Parathyroid adenoma (tissue), 2 donors: ENCODE data around the gene SAPCD2.

Source experiments
- H2AFZ ChIP-seq: fragments of 300-600 bp; sonication (generic); one replicate; pipeline ENCODE4 v1.7.0; 2017; ENCODE audit warnings: antibody characterized with exemption, mild to moderate bottlenecking
- H3K27ac ChIP-seq: fragments of 300-600 bp; sonication (generic); one replicate; pipeline ENCODE4 v1.7.0; 2017
- H3K27me3 ChIP-seq: fragments of 300-600 bp; sonication (generic); one replicate; pipeline ENCODE4 v1.7.0; 2017; ENCODE audit warnings: low read length; ENCODE audit not compliant: control insufficient read depth, insufficient read depth
- H3K36me3 ChIP-seq: fragments of 300-600 bp; sonication (generic); one replicate; pipeline ENCODE4 v1.7.0; 2017; ENCODE audit warnings: low read length; ENCODE audit not compliant: control insufficient read depth, insufficient read depth
- H3K4me1 ChIP-seq: fragments of 300-600 bp; sonication (generic); one replicate; pipeline ENCODE4 v1.7.0; 2017; ENCODE audit warnings: control low read depth
- H3K4me2 ChIP-seq: fragments of 300-600 bp; sonication (generic); one replicate; pipeline ENCODE4 v1.7.0; 2017; ENCODE audit warnings: low read length
- H3K4me3 ChIP-seq: fragments of 300-600 bp; sonication (generic); one replicate; pipeline ENCODE4 v1.7.0; 2017; ENCODE audit warnings: low read depth, low read length
- H3K79me2 ChIP-seq: fragments of 300-600 bp; sonication (generic); one replicate; pipeline ENCODE4 v1.7.0; 2017; ENCODE audit warnings: control low read depth
- H3K9ac ChIP-seq: fragments of 300-600 bp; sonication (generic); one replicate; pipeline ENCODE4 v1.7.0; 2017; ENCODE audit warnings: mild to moderate bottlenecking
- H3K9me3 ChIP-seq: fragments of 300-600 bp; sonication (generic); one replicate; pipeline ENCODE4 v1.7.0; 2017; ENCODE audit warnings: low read length; ENCODE audit not compliant: control insufficient read depth
- TF ChIP-seq, protein P1 (sequence below): fragments of 300-600 bp; sonication (generic); IDR thresholded peaks from one replicate; pipeline ENCODE4 v1.7.0; 2017; ENCODE audit warnings: antibody characterized with exemption, mild to moderate bottlenecking
- donor health status: primary hyperparathyroidism.

The SAPCD2 gene

DNA sequence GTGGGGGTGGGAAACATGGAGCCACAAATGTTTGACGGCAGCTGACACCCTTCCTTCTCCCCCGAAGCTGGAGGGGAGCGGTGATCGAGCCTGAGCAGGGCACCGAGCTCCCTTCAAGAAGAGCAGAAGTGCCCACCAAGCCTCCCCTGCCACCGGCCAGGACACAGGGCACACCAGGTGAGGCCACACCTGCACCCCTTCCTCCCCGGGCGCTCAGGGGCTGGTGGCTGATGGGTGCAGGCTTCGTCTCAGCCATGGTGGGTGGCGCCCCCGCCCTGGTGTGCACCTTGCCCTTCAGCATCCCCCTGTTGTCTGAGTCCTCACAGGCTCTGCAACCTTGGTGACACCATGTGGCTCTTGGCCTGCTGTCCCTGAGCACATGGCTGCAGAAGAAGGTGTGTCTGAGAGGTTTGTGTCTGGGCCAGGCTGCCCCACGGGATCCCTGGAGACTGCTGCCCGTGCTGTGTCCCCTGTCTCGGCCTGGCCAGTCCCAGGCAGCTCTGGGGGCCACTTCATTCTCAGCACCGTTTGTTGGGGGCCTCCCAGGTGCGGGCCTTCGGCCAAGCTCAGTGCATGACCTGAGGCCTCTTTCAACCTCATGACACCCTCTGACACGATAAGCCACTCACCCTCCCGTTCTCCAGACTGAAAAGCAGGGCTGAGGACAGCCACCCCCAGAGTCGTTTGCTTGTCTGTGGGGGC, 27.6 kb upstream of the SAPCD2 start:
- no peaks in the 10 kb centered on the region for H3K36me3 ChIP-seq
- TF ChIP-seq, protein P1, sequence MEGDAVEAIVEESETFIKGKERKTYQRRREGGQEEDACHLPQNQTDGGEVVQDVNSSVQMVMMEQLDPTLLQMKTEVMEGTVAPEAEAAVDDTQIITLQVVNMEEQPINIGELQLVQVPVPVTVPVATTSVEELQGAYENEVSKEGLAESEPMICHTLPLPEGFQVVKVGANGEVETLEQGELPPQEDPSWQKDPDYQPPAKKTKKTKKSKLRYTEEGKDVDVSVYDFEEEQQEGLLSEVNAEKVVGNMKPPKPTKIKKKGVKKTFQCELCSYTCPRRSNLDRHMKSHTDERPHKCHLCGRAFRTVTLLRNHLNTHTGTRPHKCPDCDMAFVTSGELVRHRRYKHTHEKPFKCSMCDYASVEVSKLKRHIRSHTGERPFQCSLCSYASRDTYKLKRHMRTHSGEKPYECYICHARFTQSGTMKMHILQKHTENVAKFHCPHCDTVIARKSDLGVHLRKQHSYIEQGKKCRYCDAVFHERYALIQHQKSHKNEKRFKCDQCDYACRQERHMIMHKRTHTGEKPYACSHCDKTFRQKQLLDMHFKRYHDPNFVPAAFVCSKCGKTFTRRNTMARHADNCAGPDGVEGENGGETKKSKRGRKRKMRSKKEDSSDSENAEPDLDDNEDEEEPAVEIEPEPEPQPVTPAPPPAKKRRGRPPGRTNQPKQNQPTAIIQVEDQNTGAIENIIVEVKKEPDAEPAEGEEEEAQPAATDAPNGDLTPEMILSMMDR, result no peak
- H3K4me2 ChIP-seq, result no peak overlapping the region
- H3K27me3 ChIP-seq, result no peaks in the 10 kb centered on the region
- H3K27ac ChIP-seq, result no peak overlapping the region
- no peaks in the 10 kb centered on the region for H3K4me1 ChIP-seq
- no peak overlapping the region for H3K9ac ChIP-seq
- H3K9me3 ChIP-seq, result no peaks in the 10 kb centered on the region
- H2AFZ ChIP-seq, result no peak overlapping the region
- no peak overlapping the region for H3K4me3 ChIP-seq
- H3K79me2 ChIP-seq, result no peaks in the 10 kb centered on the region

- H3K27ac ChIP-seq, result no peak overlapping the region
- H3K4me3 ChIP-seq, result no peak overlapping the region
- H3K9ac ChIP-seq, result no peak overlapping the region
- H3K79me2 ChIP-seq, result no peaks in the 10 kb centered on the region
- H3K36me3 ChIP-seq, result no peaks in the 10 kb centered on the region
- no peak overlapping the region for H3K4me2 ChIP-seq
- no peaks in the 10 kb centered on the region for H3K9me3 ChIP-seq
- TF ChIP-seq, protein P1, result no peak
- no peak overlapping the region for H2AFZ ChIP-seq
- H3K4me1 ChIP-seq, result no peaks in the 10 kb centered on the region
- H3K27me3 ChIP-seq, result no peaks in the 10 kb centered on the region
Measured at GRCh38 chr9:137096785-137097546, 26.6 kb upstream of the SAPCD2 start.

GRCh38 chr9:137095664-137096517, 25.5 kb upstream of the SAPCD2 start:
- TF ChIP-seq, protein P1, result no peak
- Histone ChIP-seq H3K9me3 (no peaks in the 10 kb centered on the region), H3K27me3 (no peaks in the 10 kb centered on the region), H3K4me1 (no peaks in the 10 kb centered on the region), H3K27ac (no peak overlapping the region), H3K4me3 (no peak overlapping the region), H3K36me3 (no peaks in the 10 kb centered on the region), H3K9ac (no peak overlapping the region), H2AFZ (no peak overlapping the region), H3K4me2 (no peak overlapping the region), H3K79me2 (no peaks in the 10 kb centered on the region)

DNA sequence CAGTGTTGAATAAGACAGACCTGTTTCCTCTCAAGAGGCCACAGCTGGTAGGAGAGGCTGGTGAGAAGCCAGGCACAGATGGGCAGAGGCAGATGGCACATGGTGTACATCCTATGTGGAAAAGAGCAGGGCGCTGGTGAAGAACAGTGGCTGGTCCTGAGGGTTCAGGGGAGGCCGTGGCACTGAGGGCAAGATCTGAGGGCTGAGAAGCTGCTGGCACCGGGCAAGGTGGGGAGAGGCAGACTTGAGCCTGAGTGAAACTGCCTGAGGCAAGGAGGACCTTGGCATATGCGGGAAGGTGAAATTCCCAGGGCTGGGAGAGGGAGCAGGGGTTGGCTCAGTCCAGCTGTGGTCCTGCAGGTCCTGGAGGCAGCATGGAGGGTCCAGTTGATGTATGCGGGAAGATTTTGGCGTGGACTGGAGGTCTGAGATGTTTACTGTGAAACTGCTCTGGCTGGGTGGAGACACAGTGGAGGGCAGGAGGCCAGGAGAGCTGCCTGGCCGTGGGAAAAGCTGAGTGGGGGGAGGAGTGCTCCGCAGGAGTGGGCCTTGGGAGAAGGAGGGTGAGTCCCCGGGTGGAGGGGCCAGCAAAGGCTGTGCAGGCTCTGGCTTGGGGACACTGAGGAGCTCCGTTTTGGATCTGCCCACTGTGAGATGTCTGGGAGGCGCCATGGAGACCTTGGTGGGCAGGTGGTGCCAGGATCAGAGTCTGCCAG, 19.0 kb upstream of the SAPCD2 start:
- Histone ChIP-seq H3K36me3 (no peaks in the 10 kb centered on the region), H3K4me3 (no peak overlapping the region), H3K4me2 (no peak overlapping the region), H2AFZ (no peak overlapping the region), H3K4me1 (no peaks in the 10 kb centered on the region), H3K9ac (no peak overlapping the region), H3K9me3 (no peaks in the 10 kb centered on the region), H3K27ac (no peak overlapping the region), H3K27me3 (no peaks in the 10 kb centered on the region), H3K79me2 (no peaks in the 10 kb centered on the region)
- TF ChIP-seq, protein P1, result no peak
